NOMO-1 treated with DMSO at 0.1 percent for 48 hours (cell line): ENCODE results near the gene PYDC1.
"Not testable (repeated sequence)": the region's sequence is repeated elsewhere in the genome, so short reads cannot be mapped to it uniquely, and the experiment has no call there.

Experiments used
- DNase-seq: peaks from one replicate; lab custom pipeline; 2025; ENCODE audit not compliant: unreplicated experiment; lab: John Stamatoyannopoulos, UW

The PYDC1 gene

GRCh38 chr16:31196324-31197088 lies 20.4 kb downstream of the PYDC1 start:
- DNase-seq = no peak

DNA sequence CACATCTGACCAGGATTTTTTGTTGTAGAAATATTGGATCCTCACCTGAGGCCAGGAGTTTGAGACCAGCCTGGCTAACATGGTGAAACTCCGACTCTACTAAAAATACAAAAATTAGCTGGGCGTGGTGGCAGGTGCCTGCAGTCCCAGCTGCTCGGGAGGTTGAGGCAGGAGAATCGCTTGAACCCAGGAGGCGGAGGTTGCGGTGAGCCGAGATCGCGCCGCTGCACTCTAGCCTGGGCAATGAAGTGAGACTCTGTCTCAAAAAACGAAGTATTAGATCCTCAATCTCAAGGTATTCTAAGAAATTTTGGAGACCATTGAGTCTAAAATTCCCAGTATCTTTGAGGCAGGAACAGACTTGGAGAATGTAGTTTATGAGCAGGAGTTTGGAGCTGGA lies 21.1 kb downstream of the PYDC1 start:
- DNase-seq = not testable (repeated sequence)

DNA sequence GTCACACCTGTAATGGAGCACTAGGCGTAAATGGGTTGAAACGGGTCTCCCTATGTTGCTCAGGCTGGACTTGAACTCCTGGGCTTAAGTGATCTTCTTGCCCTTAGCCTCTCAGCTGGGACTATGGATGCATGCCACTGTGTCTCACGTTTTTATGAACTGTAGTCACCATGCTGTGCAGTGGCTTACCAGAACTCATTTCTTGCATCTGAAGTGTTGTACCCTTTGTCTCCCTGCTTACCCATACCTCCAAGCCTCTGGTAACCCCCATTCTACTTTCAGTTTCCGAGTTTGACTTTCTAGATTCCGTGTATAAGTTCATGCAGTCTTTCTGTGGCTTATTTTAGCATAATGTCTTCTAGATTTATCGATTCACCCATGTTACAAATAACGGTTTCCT lies 22.0 kb downstream of the PYDC1 start:
- no peak for DNase-seq

GRCh38 chr16:31193874-31194273 lies 23.1 kb downstream of the PYDC1 start:
- no peak for DNase-seq

DNA sequence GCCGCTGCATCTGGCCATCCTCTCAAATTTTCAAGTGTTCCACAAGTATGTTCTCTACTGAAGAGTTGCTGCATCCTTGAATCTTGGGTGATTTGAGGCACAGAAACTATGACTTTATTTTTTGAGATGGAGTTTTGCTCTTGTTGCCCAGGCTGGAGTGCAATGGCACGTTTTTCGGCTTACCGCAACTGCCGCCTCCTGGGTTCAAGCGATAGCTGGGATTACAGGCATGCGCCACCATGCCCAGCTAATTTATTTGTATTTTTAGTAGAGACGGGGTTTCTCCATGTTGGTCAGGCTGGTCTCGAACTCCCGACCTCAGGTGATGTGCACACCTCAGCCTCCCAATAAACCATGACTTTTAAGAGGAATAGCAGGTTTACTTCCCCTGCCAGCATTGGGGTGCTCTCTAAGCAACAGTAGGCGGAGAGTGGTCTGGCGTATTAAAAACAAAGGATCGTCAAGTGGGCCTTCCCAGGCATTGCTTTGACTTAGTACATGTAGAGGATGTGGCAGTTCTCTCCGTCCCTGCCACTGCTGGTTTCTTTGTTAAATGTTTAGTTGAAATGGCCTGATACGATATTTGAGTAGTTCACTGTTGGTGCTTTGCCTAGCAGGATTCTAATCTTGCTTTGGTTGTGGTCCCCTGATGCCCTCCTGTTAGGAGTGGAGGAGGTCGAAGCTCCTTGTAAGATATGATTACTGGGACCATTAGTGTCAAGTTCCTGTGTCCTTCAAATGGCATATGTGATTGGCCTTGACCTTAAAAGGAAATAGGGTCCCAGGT lies 23.9 kb downstream of the PYDC1 start:
- DNase-seq = no peak

- DNase-seq = no peak
Measured at GRCh38 chr16:31191697-31192428, 25.1 kb downstream of the PYDC1 start.

DNA sequence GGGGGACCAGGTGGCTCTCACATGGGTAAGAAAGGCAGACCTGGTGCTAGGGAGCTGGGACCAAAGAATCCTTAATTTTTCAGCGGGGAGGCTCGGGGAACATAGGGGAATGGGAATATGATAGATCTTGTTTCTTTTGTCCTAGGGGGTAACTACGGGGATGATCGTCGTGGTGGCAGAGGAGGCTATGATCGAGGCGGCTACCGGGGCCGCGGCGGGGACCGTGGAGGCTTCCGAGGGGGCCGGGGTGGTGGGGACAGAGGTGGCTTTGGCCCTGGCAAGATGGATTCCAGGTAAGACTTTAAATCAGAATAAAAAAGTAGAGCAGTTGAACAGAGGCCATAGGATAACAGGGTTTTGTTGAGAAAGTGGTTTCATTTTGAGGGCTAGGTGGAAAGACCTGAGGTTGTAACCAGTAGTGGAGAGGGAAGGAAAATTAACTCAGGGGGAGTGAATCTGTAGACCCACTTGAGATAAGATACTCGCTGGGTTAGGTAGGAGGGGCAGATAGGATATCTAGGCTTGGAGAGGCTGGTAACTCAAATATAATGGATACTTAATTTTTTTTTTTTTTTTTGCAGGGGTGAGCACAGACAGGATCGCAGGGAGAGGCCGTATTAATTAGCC lies 26.0 kb downstream of the PYDC1 start:
- DNase-seq = no peak

GRCh38 chr16:31190061-31190460 lies 26.9 kb downstream of the PYDC1 start:
- DNase-seq = no peak

GRCh38 chr16:31189412-31189778 lies 27.5 kb downstream of the PYDC1 start:
- no peak for DNase-seq

GRCh38 chr16:31188450-31189411 lies 28.2 kb downstream of the PYDC1 start:
- no peak for DNase-seq

- no peak for DNase-seq
Measured at GRCh38 chr16:31187808-31188189, 29.1 kb downstream of the PYDC1 start.

DNA sequence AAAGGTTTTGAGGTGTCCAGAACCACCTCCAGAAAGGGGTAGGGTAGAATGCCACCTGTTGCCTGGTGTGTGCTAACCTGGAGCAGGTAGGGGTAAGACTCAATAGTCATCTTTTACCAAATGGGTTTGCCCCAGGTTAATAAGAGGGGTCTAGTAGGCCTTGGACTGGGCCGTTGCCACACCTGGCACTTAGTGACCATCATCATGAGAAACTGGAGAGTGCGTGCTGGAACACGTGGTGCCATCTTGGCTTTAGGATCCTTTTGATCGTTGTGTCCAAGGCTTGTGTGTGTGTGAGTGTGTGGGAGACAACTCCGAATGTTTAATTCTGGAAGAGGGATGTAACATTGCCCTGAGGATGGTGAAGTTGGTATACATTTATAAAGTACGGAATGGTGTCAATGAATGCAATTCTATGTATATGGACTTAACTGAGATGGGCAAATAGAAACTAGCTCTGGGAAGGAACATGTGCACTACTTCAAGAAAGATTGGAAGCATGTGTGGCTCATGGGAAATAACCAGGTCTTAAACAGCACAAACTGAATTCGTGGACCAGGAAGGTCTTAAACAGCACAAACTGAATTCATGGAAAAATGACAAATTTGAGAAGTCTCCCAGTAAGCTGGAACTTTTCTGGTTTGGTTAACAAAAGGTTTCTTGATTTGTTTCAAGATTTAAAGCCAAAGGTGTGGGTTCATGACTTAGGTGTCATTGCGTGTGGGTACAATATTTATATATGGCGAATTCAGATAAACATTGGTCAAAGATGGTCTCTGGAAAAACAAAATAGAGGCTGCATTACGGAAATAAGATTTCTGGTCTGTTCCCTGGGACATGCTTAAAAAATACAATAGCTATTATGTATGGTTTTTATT lies 29.8 kb downstream of the PYDC1 start:
- DNase-seq = no peak

DNA sequence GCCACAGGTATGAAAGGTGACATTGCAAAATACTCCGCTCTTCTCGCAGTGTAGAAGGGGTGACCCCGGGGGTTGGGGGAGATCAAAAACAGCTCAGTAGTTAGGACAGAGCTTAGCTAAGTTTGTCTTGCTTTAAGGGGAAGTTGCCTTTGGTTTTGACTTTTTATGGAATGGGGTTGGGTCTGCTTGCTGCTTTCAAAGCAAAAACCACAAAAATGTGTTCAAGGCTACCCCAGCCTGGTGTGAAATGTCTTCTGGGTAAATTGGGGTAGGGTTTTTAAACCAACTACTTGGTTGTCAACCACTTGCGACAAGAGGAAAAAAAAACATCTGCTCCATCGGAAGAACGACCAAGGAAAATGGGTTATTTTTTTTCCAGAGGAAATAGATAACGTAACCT lies 30.8 kb downstream of the PYDC1 start:
- DNase-seq = peak; percentile 52

DNA sequence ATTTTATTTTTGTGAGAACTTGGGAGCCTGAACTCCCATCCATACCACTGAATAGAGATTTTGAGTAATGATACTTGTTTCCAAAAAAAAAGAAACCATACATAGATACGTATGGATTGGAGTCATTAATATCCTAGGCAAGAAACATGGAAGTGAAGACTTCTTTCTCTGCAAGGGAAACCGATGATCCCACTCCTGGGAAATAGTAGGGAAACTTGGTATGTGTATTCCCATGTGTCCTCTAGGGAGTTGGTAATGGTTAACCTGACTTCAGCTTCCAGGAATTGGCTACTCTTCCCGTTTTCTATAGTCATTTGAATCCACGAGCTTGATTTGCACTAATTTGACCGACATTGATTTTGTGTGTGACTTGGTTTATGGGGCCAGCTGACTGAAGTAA lies 31.6 kb downstream of the PYDC1 start:
- DNase-seq = no peak

GRCh38 chr16:31184888-31185287 lies 32.0 kb downstream of the PYDC1 start:
- no peak for DNase-seq

GRCh38 chr16:31183432-31184428 lies 33.2 kb downstream of the PYDC1 start:
- DNase-seq = no peak

DNA sequence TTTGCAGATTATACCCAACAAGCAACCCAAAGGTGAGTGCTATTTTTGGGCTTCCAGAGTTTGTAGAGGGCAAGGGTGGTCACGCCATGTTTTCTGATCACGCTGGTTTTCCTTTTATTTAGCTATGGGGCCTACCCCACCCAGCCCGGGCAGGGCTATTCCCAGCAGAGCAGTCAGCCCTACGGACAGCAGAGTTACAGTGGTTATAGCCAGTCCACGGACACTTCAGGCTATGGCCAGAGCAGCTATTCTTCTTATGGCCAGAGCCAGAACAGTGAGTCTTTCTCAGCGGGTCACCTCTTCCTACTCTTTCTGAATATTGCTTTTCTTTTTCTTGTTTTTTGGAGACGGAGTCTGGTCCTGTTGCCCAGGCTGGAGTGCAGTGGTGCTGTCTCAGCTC lies 34.5 kb downstream of the PYDC1 start:
- no peak for DNase-seq
